Mammary epithelial cell (primary cell): ENCODE data around the gene SCAPER.

Experiments
- EZH2 ChIP-seq: IDR thresholded peaks from 2 replicates; pipeline ENCODE4 v1.6.1; 2012; ENCODE audit warnings: low read length, inconsistent platforms, borderline replicate concordance
- TF ChIP-seq, protein P1 (sequence below), 2 donors: IDR thresholded peaks in 1 of 2; conservative IDR thresholded peaks in 1 of 2; 2 replicates each; pipeline ENCODE4 v1.5.1; 2011 to 2012; ENCODE audit warnings: inconsistent platforms in 2 of 2, low read length in 2 of 2, mild to moderate bottlenecking in 2 of 2, control low read depth in 1 of 2, low read depth in 1 of 2; ENCODE audit not compliant: insufficient read depth in 1 of 2; ENCODE audit errors: extremely low read depth in 1 of 2

DNA sequence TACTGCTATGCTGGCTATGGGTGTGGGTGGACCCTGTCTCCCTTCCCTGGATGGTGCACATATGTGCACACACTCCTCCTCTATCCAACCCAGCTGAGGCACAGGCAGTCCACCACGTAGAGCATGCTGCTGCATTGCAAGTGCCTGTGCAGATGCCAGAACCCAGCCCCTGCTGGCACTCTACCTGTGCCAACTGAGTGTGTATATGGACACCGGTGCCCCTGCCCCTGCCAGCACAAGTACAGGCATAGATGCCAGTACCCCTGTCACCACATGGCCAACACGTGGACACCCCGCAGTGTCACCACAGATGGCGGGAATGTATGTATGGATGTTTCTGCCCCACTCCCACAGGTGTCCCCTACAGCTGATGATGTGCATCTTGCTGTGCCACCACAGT lies 352.0 kb downstream of the SCAPER start:
- TF ChIP-seq, protein P1, sequence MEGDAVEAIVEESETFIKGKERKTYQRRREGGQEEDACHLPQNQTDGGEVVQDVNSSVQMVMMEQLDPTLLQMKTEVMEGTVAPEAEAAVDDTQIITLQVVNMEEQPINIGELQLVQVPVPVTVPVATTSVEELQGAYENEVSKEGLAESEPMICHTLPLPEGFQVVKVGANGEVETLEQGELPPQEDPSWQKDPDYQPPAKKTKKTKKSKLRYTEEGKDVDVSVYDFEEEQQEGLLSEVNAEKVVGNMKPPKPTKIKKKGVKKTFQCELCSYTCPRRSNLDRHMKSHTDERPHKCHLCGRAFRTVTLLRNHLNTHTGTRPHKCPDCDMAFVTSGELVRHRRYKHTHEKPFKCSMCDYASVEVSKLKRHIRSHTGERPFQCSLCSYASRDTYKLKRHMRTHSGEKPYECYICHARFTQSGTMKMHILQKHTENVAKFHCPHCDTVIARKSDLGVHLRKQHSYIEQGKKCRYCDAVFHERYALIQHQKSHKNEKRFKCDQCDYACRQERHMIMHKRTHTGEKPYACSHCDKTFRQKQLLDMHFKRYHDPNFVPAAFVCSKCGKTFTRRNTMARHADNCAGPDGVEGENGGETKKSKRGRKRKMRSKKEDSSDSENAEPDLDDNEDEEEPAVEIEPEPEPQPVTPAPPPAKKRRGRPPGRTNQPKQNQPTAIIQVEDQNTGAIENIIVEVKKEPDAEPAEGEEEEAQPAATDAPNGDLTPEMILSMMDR (conservative IDR thresholded peaks at IDR 0.05 in 1 of 2, IDR thresholded peaks at IDR 0.05 in 1 of 2; ENCODE audit: extremely low read depth in 1 of 2, insufficient read depth in 1 of 2, low read depth in 1 of 2, low read length in 2 of 2): no peak
- TF ChIP-seq EZH2: no peak
